GM13976 (cell line): ENCODE results near the gene NEURL3.
"Not testable (repeated sequence)": the region's sequence is repeated elsewhere in the genome, so short reads cannot be mapped to it uniquely, and the experiment has no call there.

Source experiments
- DNase-seq: peaks from one replicate; pipeline ENCODE4 v3.0.0; 2012; ENCODE audit warnings: low spot score
- CTCF ChIP-seq: IDR thresholded peaks from 2 replicates; pipeline ENCODE4 v1.5.1; 2012; ENCODE audit warnings: borderline replicate concordance, mild to moderate bottlenecking; ENCODE audit not compliant: insufficient read depth; ENCODE audit errors: extremely low read depth, missing control alignments, control extremely low read depth
- in situ Hi-C: fragments of 300-500 bp; cut with MboI; formaldehyde crosslinking; loops from one replicate; pipeline ENCODE4 v1.12.0; 2022; ENCODE audit warnings: low sequenced_read_pairs, mixed read lengths, inconsistent platforms; ENCODE audit not compliant: unreplicated experiment

The NEURL3 gene

GRCh38 chr2:96505231-96505889 is at the start of gene NEURL3:
NEURL3 (minus strand) TSS chr2:96505357; CDS start chr2:96505286, 71 bp downstream.
- in situ Hi-C loops = loop anchor here (25.0 kb wide), 1 partner anchor 493 kb away; no protein-coding TSS in a partner anchor
- DNase-seq = peak; percentile 16

DNA sequence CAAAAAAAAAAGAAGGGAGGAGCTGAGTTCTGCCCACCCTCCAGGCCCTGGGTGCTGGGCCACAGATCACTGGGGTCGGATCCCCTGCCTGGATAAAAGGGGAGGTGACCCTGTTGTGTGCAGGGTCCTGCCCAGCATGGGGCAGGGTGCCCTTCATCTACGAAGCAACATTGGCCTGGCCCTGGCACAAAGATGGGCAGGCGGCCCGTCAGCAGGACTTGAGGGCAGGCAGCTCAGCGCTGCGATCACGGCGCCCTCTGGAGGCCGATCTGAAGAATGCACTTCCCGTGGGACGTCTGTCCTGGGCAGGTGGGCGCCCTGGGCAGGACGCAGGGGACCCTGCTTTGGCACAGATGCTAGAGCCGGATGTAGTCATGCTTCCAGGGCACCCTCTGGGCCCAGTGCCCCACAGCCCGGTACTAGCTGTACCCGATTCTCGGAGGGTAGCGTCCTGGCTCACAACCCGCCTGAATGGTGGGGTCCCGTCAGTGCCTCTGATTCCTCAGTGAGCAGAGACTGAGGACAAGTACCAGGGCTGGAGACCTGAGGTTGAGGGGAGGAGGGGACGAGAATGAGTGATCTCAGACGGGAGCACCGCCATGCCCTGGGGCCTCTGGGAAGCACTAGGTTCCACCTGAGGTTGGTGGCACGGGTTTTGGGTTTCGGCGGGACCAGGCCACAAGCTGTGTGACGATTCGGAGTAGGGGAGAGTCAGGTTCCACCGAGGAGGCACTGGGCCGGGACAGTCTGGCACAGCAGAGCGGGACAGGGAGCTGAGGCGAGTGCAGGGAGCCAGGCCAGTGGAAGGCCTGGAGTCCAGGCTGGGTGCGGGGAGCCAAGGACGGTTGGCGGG is 49.4 kb upstream of the NEURL3 start:
- peak; percentile 86 for TF ChIP-seq CTCF
- peak; percentile 89 for DNase-seq
- in situ Hi-C loops = no loop called here

More at GRCh38 chr2:96505231-96505889, at the start of gene NEURL3:
- TF ChIP-seq CTCF = no peak

GRCh38 chr2:96553957-96554292 is 48.8 kb upstream of the NEURL3 start:
- in situ Hi-C loops, DNase-seq: not testable (repeated sequence)

GRCh38 chr2:96553176-96553956 is 48.2 kb upstream of the NEURL3 start:
- in situ Hi-C loops = no loop called here
- TF ChIP-seq CTCF = no peak
- DNase-seq = peak; percentile 25

DNA sequence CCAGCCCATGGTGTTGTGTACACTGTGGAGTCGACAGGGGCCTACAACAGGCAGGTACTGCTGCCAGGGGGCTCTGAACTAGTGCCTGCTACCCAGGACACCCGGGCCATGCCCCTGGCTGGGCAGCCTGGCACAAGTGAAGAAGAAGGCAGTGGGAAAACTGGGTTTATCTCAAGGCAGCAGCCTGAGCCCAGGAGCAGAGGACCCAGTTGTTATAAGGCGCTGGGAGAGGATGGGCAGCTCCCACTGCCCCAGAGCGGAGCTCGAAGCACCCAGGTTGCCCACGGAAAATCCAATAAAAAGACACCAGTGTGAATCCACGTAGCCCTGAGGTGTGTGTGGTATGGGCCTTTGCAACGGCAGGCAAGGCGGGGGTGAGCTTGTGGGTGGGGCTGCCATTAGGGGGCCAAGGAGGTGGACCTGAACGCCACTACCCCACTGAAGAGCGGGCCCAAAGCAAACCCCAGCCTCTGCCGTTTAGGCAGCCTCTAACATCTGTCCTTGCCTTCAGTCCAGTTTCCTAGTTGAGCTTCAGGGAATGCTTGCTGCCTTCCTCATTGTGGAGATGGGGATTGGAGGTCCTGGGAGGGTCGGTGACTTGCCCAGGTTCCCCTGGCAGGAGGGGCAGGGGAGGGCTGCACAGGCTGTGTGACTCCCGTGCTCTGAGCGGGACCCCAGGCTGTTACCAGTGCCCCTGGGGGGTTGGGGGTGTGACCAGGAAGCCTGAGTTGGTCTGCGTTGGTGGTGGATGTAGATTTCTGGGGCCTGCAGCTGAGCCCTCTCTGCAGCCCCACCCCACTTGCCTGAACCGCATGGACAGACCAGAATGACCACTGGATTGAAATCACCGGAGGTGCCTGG is 47.4 kb upstream of the NEURL3 start:
- DNase-seq = peak; percentile 34
- TF ChIP-seq CTCF = no peak
- in situ Hi-C loops = no loop called here

- in situ Hi-C loops = no loop called here
- no peak for DNase-seq
- no peak for TF ChIP-seq CTCF
Observed at GRCh38 chr2:96551605-96552314, 46.6 kb upstream of the NEURL3 start.
